Measurements from ENCODE around the gene WNT7B.

Gene WNT7B

DNA sequence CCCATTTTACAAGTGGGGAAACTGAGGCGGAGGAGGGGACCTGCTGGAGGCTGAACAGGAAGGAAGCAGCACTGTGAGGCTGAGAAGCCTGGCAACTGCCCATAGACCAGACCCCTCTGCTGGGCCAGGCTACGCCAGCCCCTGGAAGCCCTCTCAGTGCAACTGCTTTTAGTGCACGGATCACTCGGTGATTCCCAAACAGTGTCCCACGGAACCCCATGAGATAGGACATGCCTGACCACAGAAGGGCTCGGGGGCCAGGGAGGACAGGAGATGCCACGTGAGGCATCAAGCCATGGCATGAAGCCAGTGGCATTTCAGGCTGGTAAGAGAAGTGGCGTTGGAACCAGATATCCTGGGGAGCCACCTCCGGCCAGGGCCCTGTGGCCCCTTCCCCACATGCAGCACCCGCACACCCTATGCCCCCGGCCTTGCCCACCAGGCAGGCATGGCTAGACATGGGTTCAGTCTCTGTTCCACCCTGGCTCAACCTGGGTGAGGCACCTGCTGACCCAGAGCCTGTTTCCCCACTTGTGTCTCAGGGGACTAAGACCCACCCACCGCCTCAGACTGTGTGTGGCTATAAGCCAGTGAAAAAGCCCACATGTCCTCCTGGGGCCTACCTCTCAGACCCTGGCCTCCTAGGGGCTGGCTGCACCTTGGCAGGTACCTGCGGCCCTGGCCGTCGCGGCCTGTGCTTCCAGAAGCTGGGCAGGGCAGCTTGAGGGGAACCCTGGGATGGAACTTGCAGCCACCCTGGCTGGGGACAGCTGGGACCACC is 84.1 kb downstream of the WNT7B start:
- no peak for DNase-seq (ENCODE audit: low read depth, low spot score)
- TF ChIP-seq, protein P1, sequence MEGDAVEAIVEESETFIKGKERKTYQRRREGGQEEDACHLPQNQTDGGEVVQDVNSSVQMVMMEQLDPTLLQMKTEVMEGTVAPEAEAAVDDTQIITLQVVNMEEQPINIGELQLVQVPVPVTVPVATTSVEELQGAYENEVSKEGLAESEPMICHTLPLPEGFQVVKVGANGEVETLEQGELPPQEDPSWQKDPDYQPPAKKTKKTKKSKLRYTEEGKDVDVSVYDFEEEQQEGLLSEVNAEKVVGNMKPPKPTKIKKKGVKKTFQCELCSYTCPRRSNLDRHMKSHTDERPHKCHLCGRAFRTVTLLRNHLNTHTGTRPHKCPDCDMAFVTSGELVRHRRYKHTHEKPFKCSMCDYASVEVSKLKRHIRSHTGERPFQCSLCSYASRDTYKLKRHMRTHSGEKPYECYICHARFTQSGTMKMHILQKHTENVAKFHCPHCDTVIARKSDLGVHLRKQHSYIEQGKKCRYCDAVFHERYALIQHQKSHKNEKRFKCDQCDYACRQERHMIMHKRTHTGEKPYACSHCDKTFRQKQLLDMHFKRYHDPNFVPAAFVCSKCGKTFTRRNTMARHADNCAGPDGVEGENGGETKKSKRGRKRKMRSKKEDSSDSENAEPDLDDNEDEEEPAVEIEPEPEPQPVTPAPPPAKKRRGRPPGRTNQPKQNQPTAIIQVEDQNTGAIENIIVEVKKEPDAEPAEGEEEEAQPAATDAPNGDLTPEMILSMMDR (IDR thresholded peaks at IDR 0.05; ENCODE audit: insufficient read depth, low read length, missing control alignments) = no peak
- CTCF ChIA-PET = interaction anchor here (1.2 to 2.0 kb wide), 2 partner anchors 10 to 29 kb away, joined by 3 to 8 read pairs; no protein-coding TSS in a partner anchor
- H3K4me3 ChIP-seq (ENCODE audit: low read depth, low read length) = no peak overlapping the region
- POLR2A ChIA-PET = interaction anchor here (1.1 kb wide), 1 partner anchor 11 kb away, joined by 3 read pairs; no protein-coding TSS in a partner anchor

DNA sequence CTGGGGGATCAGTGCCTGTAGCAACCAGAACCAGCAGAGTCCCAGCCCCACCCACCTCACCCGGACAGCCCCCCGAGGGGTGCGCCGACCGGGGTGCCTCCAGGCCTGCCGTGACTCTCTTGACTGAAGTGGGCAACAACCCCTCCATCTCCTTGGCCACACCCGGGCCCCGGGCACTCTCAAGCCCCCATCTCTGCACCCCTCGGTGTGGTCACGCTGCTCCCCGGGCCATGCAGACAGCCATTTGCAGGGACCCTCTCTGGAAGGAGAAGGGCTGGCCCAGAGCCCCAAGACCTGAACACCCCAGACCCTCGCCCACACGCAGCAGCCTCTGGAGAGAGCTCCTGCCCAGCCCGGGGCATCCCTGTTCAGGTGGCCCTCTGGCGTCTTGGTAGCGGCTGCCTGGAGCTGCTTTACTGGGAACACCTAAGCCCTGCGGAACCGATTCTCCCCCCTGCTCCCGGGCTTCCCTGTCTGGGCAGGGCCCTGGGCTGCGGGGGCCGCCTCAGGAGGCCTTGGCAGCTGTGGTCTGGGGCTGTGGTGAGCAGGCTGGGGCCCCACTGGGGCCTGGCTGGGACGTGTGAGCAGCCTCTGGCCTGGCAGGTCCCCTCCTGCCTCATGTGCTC is 84.9 kb downstream of the WNT7B start:
- TF ChIP-seq, protein P1 (IDR thresholded peaks at IDR 0.05; ENCODE audit: insufficient read depth, low read length, missing control alignments) = no peak
- no peak for DNase-seq (ENCODE audit: low read depth, low spot score)
- CTCF ChIA-PET = interaction anchor here (2.0 kb wide), 1 partner anchor 29 kb away, joined by 8 read pairs; no protein-coding TSS in a partner anchor
- H3K4me3 ChIP-seq (ENCODE audit: low read depth, low read length) = no peak overlapping the region
- POLR2A ChIA-PET = no interaction called here

DNA sequence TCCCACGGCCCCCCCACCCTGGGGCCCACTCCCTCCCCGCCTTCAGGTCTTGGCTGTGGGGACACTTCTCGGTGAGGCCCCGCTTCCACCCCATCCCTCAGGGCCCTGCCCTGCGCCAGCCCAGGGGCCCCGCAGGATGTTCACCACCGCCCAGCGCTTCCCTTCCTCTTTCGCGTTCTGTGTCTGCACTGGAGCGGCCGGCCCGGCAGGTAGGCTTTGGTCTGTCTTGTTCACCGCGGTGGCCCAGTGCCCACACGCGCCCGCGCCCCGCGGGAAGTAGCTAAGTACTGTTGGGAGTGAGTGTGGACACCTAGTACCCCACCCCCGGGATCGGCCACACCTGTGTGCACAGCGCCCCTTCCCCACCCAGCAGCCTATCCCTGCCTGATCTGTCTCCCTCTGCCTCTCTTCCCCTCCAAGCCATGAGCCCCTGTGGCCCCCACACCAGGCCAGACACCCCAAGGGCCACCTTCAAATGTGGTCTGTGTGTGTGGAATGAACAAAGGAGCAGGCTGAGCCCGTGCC is 85.4 kb downstream of the WNT7B start:
- H3K4me3 ChIP-seq (ENCODE audit: low read depth, low read length) = no peak overlapping the region
- DNase-seq (ENCODE audit: low read depth, low spot score) = no peak
- ChIA-PET POLR2A (no interaction called here), CTCF (interaction anchor here (2.0 kb wide), 1 partner anchor 28 kb away, joined by 8 read pairs; no protein-coding TSS in a partner anchor)
- TF ChIP-seq, protein P1 (IDR thresholded peaks at IDR 0.05; ENCODE audit: insufficient read depth, low read length, missing control alignments) = no peak

DNA sequence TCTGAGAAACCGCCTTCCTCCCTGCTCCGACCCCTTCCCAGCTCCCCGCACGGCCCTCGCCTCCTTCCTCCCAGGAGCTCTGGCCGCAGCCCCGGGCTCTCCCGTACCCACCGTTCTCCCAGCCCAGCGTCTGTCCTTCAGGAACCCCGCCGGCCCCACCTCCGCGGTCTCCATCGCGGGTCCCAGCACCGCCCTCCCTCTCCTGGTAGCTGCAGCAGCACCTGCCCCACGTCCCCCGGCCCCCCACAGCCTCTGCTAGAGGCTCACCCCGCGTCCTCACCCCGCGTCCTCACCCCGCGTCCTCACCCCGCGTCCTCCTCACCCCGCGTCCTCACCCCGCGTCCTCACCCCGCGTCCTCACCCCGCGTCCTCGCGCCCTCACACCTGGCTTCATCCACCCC is 85.9 kb downstream of the WNT7B start:
- CTCF ChIA-PET = no interaction called here
- TF ChIP-seq, protein P1 (IDR thresholded peaks at IDR 0.05; ENCODE audit: insufficient read depth, low read length, missing control alignments) = no peak
- no peak overlapping the region for H3K4me3 ChIP-seq (ENCODE audit: low read depth, low read length)
- POLR2A ChIA-PET = no interaction called here
- no peak for DNase-seq (ENCODE audit: low read depth, low spot score)

DNA sequence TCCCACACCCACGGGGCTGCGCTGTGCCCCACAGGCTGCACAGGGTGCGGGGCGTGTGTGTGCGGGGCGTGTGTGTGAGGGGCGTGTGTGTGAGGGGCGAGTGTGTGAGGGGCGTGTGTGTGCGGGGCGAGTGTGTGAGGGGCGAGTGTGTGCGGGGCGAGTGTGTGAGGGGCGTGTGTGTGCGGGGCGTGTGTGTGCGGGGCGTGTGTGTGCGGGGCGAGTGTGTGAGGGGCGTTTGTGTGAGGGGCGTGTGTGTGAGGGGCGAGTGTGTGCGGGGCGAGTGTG is 86.7 kb downstream of the WNT7B start:
- POLR2A ChIA-PET = no interaction called here
- DNase-seq (ENCODE audit: low read depth, low spot score) = no peak
- CTCF ChIA-PET = no interaction called here
- TF ChIP-seq, protein P1 (IDR thresholded peaks at IDR 0.05; ENCODE audit: insufficient read depth, low read length, missing control alignments) = no peak
- H3K4me3 ChIP-seq (ENCODE audit: low read depth, low read length) = no peak overlapping the region

DNA sequence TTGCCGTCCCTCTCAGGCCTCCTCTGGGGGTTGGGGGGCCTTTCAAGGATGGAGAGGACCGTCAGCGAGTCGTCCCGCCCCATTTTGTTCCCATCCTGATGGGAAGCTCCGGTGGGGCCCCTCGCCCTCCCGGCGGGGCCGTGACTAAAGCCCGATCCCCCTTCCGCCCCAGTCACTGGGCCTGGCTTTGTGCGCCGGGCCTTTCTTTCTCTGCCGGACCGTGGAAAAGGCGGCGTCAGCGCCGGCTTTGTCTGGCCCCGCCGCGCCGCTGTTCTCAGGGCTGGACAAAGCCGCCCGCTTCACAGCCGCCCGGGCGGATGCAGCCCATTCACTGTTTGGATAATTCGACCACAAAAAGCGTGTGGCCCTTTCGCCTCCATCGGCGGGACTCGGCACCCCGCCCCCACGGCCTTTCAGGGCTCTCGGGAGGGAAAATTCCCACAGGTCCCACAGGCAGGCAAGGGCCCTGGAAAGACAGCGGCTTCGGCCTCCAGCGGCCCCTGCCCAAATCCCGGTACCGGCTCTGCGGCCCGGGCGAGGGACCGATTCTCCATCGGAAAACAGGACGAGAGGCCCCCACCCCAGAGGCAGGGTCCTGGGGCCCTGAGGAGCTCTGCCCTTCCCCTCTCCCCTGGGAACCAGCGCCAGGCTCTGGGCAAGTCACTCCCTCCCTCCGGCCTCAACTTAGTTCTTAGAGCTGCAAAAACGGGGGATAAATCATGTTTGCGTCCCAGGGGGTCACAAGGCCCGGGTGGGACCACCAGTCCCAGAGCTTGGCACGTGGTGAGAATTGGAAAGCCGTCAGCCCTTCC is 87.2 kb downstream of the WNT7B start:
- CTCF ChIA-PET = no interaction called here
- H3K4me3 ChIP-seq (ENCODE audit: low read depth, low read length) = no peak overlapping the region
- POLR2A ChIA-PET = no interaction called here
- TF ChIP-seq, protein P1 (IDR thresholded peaks at IDR 0.05; ENCODE audit: insufficient read depth, low read length, missing control alignments) = no peak
- no peak for DNase-seq (ENCODE audit: low read depth, low spot score)

All from AG04449 (cell line).